Testis (tissue), 3 donors: ENCODE data around the gene PRUNE2. TPM values are rescaled to one million over a fixed set of nuclear protein-coding genes. Genes with fewer than 3 reads are reported as not detected.

Experiments used
- DNase-seq: peaks from one replicate; pipeline ENCODE4 v3.0.0-alpha.2; 2019
- H3K27ac ChIP-seq, 2 donors: fragments of 200-600 bp; sonication (generic); one replicate each; pipeline ENCODE4 v1.5.1; 2019
- H3K27me3 ChIP-seq: fragments of 200-600 bp; sonication (generic); one replicate; pipeline ENCODE4 v1.5.1; 2019
- H3K36me3 ChIP-seq: fragments of 200-600 bp; sonication (generic); one replicate; pipeline ENCODE4 v1.5.1; 2017; ENCODE audit warnings: low read depth; ENCODE audit errors: missing control alignments
- H3K4me1 ChIP-seq: fragments of 200-600 bp; sonication (generic); one replicate; pipeline ENCODE4 v1.5.1; 2019
- H3K4me3 ChIP-seq, 2 donors: fragments of 200-600 bp; sonication (generic); one replicate each; pipeline ENCODE4 v1.5.1; 2017 to 2019
- H3K9me3 ChIP-seq: fragments of 200-600 bp; sonication (generic); one replicate; pipeline ENCODE4 v1.5.1; 2017
- CTCF ChIP-seq, 3 experiments: fragments of 450-650 bp in 2 of 3; fragments of 200-600 bp in 1 of 3; sonication (generic) in 1 of 3; IDR thresholded peaks; one replicate each; pipeline ENCODE4 v1.5.1; 2016 to 2019; ENCODE audit warnings: antibody characterized with exemption in 3 of 3, mild to moderate bottlenecking in 2 of 3, moderate library complexity in 1 of 3
- POLR2A ChIP-seq: fragments of 450-650 bp; IDR thresholded peaks from one replicate; pipeline ENCODE4 v1.6.1; 2017; ENCODE audit warnings: antibody characterized with exemption, mild to moderate bottlenecking, moderate library complexity
- WGBS, 2 donors: methylation state at CpG; one replicate each; pipeline ENCODE4 v1.1.5; 2018; 5-methylcytosine and 5-hydroxymethylcytosine counted together
- intact Hi-C: fragments of 100-400 bp; cut with DNase I; formaldehyde crosslinking; loops from one replicate; pipeline ENCODE4 v1.15.1; 2023; ENCODE audit warnings: low total_unique reads
- polyA plus RNA-seq: library from polyadenylated mRNA; stranded (reverse); fragments of 350-450 nt; fragmentation: Illumina TruSeq; extraction: RNeasy Lipid Tissue Mini Kit (QIAGEN cat#74804); gene quantifications from one replicate; pipeline ENCODE4 v1.2.3, GENCODE V29; 2014; ENCODE audit warnings: low read depth, low replicate concordance; ENCODE audit not compliant: insufficient read depth
- total RNA-seq, 2 donors: library from RNA; depleted of rRNA; stranded (reverse); fragments of >200 nt; gene quantifications; one replicate each; pipeline ENCODE4 v1.2.3, GENCODE V29; 2016

PRUNE2 gene
- total and polyA plus RNA-seq, 3 donors from 2014 or later: 15.8 to 19.3 (median 17.2) TPM

DNA sequence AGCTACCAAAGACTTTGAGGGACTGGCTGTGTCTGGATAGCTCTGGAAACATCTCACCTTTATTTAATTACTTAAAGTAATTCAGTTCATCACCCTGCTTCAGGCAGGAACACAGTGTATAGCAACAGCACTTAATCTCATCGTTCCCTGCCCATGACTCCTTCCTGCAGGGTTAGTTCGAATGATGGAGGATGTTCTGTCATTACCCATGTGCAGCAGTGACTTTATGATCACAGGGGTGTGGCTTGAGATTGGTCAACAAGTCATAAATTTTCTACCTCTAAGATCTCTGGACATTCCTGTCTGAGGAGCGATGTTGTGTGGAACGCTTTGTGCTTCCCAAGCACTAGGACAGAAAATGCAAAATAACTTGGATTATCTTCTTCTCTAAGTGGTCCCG lies 37.1 kb upstream of the PRUNE2 start:
- H3K27ac ChIP-seq: no peak overlapping the region
- peaks cover 3% of the 10 kb centered on the region for H3K4me1 ChIP-seq
- TF ChIP-seq POLR2A (no peak), CTCF (IDR thresholded peaks at IDR 0.05) (no peak)
- H3K9me3 ChIP-seq: no peaks in the 10 kb centered on the region
- DNase-seq: no peak
- no peaks in the 10 kb centered on the region for H3K27me3 ChIP-seq
- WGBS, 2 donors: 68 to 70% methylated on average over 5 of the region's 5 CpGs
- H3K36me3 ChIP-seq: no peaks in the 10 kb centered on the region
- H3K4me3 ChIP-seq: no peak overlapping the region
- intact Hi-C loops: no loop called here

DNA sequence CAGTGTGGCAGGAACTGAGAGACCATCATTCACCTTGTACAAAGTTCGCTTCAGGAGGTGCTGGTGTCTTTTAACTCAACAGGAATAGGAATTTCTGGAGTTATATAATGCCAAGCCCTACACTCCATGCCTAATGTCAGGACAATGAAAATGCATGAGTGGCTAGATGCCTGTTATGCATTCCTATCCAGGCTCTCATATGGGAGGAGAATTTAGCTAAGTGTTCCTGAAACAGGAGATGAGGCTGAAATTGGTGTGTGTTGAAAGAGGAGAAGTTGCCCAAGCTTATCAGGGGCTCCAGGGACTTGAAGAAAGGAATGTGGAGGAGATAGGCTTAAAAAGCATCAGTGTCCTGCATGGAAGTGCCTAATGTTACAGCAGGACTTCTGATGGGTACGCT lies 26.8 kb upstream of the PRUNE2 start:
- Histone ChIP-seq H3K9me3 (no peaks in the 10 kb centered on the region), H3K4me3 (no peak overlapping the region), H3K36me3 (no peaks in the 10 kb centered on the region), H3K27me3 (no peaks in the 10 kb centered on the region), H3K4me1 (no peaks in the 10 kb centered on the region), H3K27ac (no peak overlapping the region)
- DNase-seq: no peak
- intact Hi-C loops: no loop called here
- TF ChIP-seq POLR2A (no peak), CTCF (IDR thresholded peaks at IDR 0.05) (no peak)
- WGBS, 2 donors: 78 to 95% methylated on average over 2 of the region's 2 CpGs

- WGBS, 2 donors: 60 to 76% methylated on average over 1 of the region's 1 CpG
- H3K4me1 ChIP-seq: no peaks in the 10 kb centered on the region
- intact Hi-C loops: no loop called here
- no peaks in the 10 kb centered on the region for H3K27me3 ChIP-seq
- no peak overlapping the region for H3K4me3 ChIP-seq
- TF ChIP-seq POLR2A (no peak), CTCF (IDR thresholded peaks at IDR 0.05) (no peak)
- no peak for DNase-seq
- H3K9me3 ChIP-seq: no peaks in the 10 kb centered on the region
- no peaks in the 10 kb centered on the region for H3K36me3 ChIP-seq
- H3K27ac ChIP-seq: no peak overlapping the region
Measured at GRCh38 chr9:76932265-76932664, 26.4 kb upstream of the PRUNE2 start.

DNA sequence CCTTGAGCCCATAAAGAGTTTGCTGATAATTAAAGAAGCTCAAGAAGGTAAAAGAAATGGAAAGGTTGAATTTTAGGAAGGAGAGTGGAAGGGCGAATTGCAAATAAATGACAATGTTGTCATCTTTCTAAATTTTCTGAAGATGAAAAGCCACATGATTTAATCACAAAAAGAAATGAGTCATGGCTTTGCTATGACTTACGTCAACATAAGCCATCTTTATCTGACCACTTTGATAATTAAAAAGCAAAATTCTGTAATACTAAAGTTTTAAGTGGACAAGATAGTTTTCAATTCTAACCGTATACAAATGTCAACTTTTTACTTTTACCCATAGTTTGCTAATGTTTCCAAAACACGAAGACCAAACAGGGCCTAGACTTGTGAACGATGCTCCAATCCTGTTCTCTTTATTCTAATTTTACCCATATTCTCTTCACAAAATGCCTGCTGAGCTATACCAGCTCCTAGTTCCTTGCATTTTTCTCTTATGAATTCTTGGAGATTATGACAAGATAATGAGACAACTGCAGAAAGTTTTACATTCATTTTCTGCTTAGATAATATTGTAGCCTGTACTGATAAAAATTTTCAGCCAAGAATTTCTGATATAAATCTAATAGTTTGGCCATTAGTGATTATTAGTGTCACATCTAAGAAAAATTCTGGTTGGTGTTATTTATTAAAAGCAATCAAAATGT lies 21.8 kb upstream of the PRUNE2 start:
- H3K4me1 ChIP-seq: no peaks in the 10 kb centered on the region
- no peaks in the 10 kb centered on the region for H3K36me3 ChIP-seq
- no peaks in the 10 kb centered on the region for H3K9me3 ChIP-seq
- WGBS, 2 donors: 83 to 90% methylated on average over 5 of the region's 5 CpGs
- H3K27ac ChIP-seq: no peak overlapping the region
- no peak overlapping the region for H3K4me3 ChIP-seq
- intact Hi-C loops: no loop called here
- DNase-seq: no peak
- H3K27me3 ChIP-seq: no peaks in the 10 kb centered on the region
- TF ChIP-seq CTCF (IDR thresholded peaks at IDR 0.05) (no peak), POLR2A (no peak)

GRCh38 chr9:76926846-76927245 lies 20.9 kb upstream of the PRUNE2 start:
- Histone ChIP-seq H3K27ac (no peak overlapping the region), H3K9me3 (no peaks in the 10 kb centered on the region), H3K4me1 (no peaks in the 10 kb centered on the region), H3K27me3 (no peaks in the 10 kb centered on the region), H3K4me3 (no peak overlapping the region), H3K36me3 (no peaks in the 10 kb centered on the region)
- intact Hi-C loops: no loop called here
- TF ChIP-seq POLR2A: no peak
- TF ChIP-seq CTCF (IDR thresholded peaks at IDR 0.05): no peak
- WGBS, 2 donors: 83 to 92% methylated on average over 6 of the region's 6 CpGs
- DNase-seq: no peak
